HG02884 (cell line): Measurements from ENCODE around the gene ECE1.

Experiments used
- ATAC-seq: cut with Tn5 transposase; IDR thresholded peaks from one replicate; pipeline ENCODE4 v1.9.1; 2021; ENCODE audit warnings: mild to moderate bottlenecking, moderate library complexity; ENCODE audit not compliant: unreplicated experiment

Gene ECE1

GRCh38 chr1:21289700-21290545, at the start of gene ECE1:
ECE1 (minus strand) TSS chr1:21290463; CDS start chr1:21290414, 49 bp downstream.
- ATAC-seq = no peak

DNA sequence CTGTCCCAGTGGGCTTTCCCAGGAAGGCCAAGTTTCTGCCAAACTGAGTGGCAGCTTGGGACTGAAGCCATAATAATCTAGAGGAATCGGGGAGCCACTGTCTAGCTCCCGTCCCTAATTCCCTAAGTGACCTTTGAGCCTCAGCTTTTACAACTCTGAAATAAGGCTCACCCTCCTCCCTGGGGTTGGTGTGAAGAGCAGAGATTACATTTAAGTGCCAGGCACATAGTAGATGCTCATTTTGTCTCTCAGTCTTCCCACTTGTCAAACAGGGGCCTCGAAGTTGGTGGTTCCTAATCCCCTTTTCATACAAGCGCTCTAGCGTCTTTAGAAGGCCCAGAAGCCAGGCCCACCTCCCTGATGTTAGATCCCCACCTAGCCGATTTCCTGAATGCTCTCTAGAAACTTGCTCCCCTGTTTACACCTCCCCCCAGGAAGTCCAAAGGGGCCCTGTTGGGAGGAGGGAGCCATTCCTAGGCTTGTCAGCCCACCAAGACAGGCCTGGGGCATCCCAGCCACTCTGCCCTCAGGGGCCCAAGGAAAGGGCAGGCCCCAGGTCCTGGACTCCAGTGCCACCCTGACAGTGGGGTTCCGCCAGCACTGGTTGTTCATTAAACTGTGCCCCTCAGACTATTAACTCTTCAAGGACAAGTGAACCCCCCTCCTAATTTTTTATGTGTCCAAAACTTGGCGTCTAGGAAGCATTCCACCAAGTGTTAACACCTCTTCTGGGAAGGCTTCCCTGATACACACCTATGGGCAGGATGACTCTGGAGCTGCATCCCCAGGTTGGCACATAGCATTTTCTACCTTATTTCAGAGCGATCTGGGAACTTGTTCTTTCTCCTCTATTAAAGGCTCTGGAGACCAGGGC, 49.3 kb upstream of the ECE1 start:
- ATAC-seq = no peak

DNA sequence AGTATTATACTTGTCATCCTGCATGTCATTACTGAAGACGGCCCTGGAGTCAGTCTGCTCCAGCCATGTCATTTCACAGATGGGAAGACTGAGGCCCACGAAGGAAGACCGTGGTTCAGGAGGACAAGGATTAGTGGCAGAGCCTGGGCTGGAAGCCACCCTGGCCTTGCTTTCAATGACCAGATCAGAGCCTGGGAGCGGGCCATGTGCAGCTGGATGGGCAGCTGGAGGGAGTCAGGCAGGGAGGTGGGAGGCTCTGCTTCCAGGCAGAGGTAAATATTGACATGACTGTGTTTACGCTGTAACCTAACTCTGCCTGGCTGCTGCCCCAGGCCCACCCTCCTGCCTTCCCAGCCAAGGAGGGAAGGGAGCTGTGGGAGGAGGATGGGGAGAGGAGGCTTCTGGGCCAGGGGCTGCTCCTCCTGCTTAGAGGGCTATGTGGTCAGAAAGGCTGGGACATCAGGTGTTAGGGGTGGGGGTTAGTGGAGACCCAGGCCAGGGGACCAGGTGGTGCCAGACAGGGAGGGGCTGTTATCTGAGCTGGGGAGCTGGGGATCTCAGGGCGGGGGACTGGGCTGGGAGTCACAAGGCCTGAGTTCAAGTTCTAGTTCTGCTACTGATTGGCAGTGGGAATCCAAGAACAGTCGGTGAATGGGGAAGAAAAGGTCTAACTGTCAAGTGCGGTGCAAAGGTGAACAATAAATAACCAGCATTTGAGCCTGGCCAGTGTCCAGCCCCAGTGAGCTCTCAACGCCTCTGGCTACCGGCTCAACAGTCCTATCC, 48.5 kb upstream of the ECE1 start:
- no peak for ATAC-seq

- no peak for ATAC-seq
Measured at GRCh38 chr1:21337928-21338572, 47.8 kb upstream of the ECE1 start.

DNA sequence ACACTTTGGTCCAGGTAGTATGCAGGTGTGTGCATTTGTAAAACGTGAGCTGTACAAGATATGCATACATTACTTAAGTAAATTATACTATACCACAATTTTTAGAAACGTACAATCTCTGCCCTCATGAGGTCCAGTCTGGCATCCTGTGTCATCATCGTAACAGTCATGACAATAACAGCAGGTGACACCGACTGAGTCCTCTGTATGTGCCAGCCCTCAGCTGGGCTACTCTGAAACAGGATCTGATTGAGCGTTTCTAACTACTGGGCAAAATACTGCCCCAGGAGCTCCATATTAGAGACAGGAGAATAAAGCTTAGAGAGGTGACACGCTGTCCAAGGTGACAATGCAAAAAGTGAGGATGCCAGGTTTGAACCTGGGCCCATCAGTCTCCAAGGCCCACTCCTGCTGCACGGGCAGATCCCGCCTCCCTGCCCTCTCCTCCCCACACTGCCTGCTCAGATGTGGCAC, 47.2 kb upstream of the ECE1 start:
- ATAC-seq = no peak

DNA sequence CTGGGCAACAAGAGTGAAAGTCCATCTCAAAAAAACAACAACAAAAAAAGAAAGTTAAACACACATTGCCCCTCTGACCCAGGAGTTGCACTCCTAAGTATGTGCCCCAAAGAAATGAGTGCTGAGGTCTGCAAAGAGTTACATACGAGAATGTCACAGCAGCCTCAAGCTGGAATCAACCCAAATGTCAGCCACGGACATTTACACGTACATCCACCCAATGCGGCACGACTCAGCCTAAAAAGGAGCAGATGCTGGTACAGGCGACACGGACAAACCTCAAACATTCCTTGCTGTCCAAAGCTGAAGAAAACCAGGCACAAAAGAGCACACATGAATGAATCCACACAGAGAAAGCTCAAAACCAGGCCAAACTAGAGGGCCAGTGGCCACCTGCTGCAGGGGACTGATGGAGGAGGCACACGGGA, 46.8 kb upstream of the ECE1 start:
- no peak for ATAC-seq

DNA sequence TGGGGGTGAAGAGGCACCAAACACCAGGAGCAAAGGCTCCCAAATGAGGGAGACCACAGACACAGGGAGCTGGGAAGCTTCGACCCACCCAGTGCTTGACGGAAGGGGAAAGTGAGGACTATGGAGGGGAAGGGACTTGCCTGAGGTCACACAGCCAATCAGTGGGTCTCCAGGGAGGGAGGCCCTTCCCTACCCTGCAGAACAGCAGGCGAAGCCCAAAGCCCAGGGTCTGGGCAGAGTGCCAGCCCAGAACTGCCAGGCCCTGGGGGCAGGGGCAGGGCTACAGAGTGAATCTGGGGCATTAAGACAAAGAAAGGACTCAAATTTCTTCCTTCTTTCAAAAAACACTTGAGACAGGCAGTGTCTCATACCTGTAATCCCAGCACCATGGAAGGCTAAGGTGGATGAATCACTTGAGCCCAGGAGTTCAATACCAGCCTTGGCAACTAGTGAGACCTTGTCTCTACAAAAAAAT, 45.5 kb upstream of the ECE1 start:
- ATAC-seq = no peak

DNA sequence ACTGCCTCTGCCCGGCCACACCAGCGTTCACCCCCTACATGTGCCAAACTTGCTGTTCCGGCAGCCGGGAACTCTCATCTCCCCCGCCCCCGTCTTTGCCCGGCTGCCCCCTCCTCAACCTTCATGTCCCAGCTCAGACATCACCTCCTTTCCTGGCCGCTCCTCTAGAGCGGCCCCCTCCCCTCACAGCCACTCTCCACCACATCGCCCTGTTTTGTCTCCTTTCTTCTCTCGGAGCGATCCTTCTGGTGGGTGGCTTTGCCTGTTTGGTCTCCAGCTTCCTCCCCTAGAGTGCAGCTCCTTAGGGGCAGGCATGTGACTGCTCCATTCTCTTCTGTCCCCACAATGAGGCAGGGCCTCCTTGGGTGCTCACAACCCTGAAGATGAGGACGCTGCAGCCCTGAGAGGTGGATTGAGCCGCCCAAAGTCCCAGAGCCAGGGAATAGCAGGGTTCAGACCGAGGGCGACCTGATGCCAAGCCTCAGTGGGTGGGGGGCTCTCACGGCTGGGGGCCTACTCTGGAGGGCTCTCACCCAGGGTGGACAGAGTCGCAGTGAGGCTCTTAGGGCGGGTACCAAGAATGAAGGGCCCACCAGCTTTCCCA, 44.9 kb upstream of the ECE1 start:
- ATAC-seq = no peak

DNA sequence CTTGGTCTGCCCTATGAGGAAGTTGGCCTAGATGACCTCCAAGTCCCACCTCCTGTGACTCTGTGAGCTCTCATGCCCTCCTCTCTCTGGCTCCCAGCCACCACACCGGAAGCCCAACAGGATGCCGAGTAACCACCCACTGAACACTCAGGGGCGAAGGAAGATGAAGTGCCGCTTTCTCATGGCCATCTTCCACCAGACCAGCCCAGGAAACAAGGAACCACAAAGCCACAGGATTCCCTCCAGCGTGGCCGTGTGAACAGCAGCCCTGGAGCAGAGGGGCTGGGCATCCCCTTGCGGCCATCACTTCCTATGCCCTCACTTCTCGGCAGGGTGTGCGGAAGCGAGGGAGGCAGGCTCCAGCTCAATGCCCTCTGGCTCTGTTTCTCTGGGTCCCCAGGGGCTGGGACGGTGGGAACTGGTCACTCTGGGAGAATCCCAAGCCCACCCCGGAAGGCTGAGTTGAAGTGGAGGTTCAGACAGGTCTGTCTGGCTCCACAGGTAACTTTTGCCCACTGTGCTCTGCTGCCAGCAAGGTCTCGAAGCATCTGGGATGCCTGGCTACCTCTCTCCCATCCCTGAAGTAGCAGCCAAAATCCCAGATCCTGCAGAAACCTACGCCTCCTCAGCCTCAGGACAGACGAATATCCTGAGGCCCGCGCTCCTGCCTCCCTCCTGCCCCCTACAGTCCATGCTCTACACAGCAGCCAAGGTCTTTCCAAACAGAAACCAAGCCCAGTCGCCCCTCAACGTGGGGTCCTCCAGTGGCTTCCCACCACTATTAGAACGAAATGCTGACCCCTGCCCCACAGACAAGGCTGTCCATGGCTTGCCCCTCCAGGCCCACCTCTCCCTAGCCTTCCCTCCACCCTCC, 44.2 kb upstream of the ECE1 start:
- ATAC-seq = no peak

DNA sequence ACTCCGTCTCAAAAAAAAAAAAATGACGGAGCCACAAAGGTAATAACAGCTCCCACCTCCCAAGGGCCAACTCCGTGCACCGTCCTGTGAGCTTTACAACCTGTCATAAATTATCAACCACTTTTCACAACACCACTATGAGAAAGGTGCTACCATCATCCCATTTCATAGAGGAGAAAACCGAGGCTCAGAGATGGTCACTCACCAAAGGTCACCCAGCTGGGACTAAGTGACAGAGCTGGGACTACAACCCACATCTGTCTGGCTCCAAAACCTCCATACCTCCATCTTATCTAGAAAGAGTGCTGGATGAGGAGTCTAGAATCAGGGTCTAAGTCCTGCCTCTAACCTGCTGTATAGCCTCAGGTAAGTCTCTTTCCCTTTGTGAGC, 43.6 kb upstream of the ECE1 start:
- no peak for ATAC-seq

GRCh38 chr1:21332554-21333311, 42.5 kb upstream of the ECE1 start:
- ATAC-seq = no peak

GRCh38 chr1:21331752-21332478, 41.7 kb upstream of the ECE1 start:
- no peak for ATAC-seq

GRCh38 chr1:21330544-21330943, 40.3 kb upstream of the ECE1 start:
- no peak for ATAC-seq

DNA sequence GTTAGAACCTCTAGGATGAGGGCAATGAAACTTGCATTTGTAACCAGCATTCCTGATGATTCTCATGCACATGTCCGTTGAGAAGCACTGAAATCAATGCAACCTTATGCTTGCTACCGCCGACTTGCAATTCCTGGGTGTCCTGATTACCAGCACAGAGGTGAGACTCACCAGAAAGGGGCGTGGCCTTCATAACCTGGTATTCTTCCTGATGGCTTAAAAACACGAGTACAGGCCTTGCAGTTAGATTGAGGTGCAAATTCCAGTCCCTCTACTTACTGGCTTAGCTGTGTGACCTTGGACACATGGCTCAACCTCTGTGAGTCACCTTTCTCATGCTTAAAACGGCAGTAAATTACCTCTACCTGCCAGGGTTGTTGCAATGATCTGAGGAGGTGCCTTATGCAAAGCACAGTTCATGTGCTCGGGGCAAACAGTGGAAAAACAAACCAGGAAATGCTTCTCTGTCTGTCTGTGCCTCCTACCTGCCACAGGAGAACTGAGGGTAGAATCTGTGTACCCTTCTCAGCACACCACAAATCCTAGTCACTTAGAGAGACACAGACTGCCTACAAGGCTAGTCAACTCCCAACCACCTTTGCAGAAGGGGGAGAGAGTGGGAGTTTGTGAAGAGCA, 39.1 kb upstream of the ECE1 start:
- ATAC-seq = no peak

GRCh38 chr1:21327566-21328323, 37.5 kb upstream of the ECE1 start:
- no peak for ATAC-seq

DNA sequence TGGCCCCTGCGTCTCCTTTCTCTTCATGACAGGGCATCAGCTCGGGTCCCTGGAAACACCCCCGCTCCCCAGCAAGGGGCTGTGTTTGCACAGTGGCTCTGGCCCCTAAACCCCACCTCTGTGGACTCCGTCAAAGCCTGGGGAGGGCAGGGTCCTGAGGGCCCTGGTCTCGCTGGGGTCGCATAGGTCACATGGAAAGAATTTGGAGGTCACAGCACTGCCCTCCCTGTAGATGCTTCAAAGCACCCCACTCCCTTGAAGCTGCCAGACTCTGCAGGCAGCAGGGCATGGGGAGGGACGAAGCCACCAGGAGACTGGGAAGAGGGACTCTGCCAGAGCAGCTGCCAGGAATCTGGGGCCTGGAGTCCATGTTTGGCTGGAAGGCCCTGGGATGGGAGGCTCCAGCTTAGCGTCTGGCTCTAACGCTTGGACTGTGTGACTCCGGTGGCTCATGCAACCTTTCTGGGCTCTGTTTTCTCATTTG, 36.6 kb upstream of the ECE1 start:
- no peak for ATAC-seq
